HCT116 (cell line): ENCODE data around the gene TMEM131. TPM values are rescaled to one million over a fixed set of nuclear protein-coding genes. Genes with fewer than 3 reads are reported as not detected.

Source experiments
- ATAC-seq: fragments of 200-7000 bp; cut with Tn5 transposase; 2 replicates; pipeline ENCODE4 v1.9.1; 2020; ENCODE audit warnings: mild to moderate bottlenecking, moderate library complexity
- BruUV-seq: library from RNA; stranded (reverse); fragments of 400-500 nt; replicated peaks from 2 replicates; lab custom pipeline; 2021; lab: Mats Ljungman, UMichigan
- CTCF ChIA-PET: fragments of 300-600 bp; sonication (Branson Sonifier 250); formaldehyde crosslinking; loops from one replicate; lab custom pipeline; 2021; ENCODE audit warnings: antibody characterized with exemption; lab: Charles Lee
- POLR2A ChIA-PET: fragments of 300-600, 350-600 bp; sonication (Branson Sonifier 250); formaldehyde crosslinking; loops from one replicate; lab custom pipeline; 2021; ENCODE audit warnings: antibody characterized with exemption; lab: Charles Lee
- RAD21 ChIA-PET, 2 experiments: fragments of 300-600 bp; sonication (Branson Sonifier 250); formaldehyde crosslinking; loops; one replicate each; lab custom pipeline; 2023; ENCODE audit warnings: low total read pairs in 2 of 2; ENCODE audit not compliant: uncharacterized antibody in 2 of 2, unreplicated experiment in 2 of 2, low non-redundant PET in 1 of 2; lab: Charles Lee
- DNase-seq: peaks from one replicate; pipeline ENCODE4 v3.0.0-alpha.2; 2010; ENCODE audit warnings: low read depth, low spot score
- H2AFZ ChIP-seq: fragments of 200-600 bp; shearing (Covaris generic), sonication (generic); 2 replicates; pipeline ENCODE4 v1.6.1; 2017; ENCODE audit warnings: low read depth, mixed run types, mixed read lengths, antibody characterized with exemption, low read length; ENCODE audit not compliant: poor library complexity, severe bottlenecking
- H3K27ac ChIP-seq: 2 replicates; pipeline ENCODE4 v1.5.1; 2012; ENCODE audit warnings: low read depth, low read length
- H3K27me3 ChIP-seq: fragments of 200-600 bp; sonication (generic); 2 replicates; pipeline ENCODE4 v1.6.1; 2016; ENCODE audit warnings: mixed run types, low read length, mixed read lengths; ENCODE audit not compliant: insufficient read depth
- H3K36me3 ChIP-seq, 2 experiments: fragments of 200-500 bp in 1 of 2; fragments of 200-600 bp in 1 of 2; sonication (Bioruptor generic) in 1 of 2; sonication (generic) in 1 of 2; 2 replicates each; pipeline versions ENCODE4 v1.5.1 to v1.6.1; 2014 to 2016; ENCODE audit warnings: low read length in 2 of 2, inconsistent platforms in 1 of 2, mixed read lengths in 1 of 2, mixed run types in 1 of 2; ENCODE audit not compliant: insufficient read depth in 2 of 2, control insufficient read depth in 1 of 2
- H3K4me1 ChIP-seq, 2 experiments: fragments of 200-600 bp in 1 of 2; sonication (generic) in 1 of 2; 2 replicates each; pipeline versions ENCODE4 v1.5.1 to v1.6.1; 2012 to 2017; ENCODE audit warnings: low read length in 2 of 2, inconsistent platforms in 1 of 2, mild to moderate bottlenecking in 1 of 2, mixed read lengths in 1 of 2, mixed run types in 1 of 2, moderate library complexity in 1 of 2; ENCODE audit not compliant: insufficient read depth in 2 of 2, control insufficient read depth in 1 of 2
- H3K4me2 ChIP-seq: fragments of 200-600 bp; sonication (generic); 2 replicates; pipeline ENCODE4 v1.6.1; 2017; ENCODE audit warnings: mixed run types, low read length, mixed read lengths
- H3K4me3 ChIP-seq, 2 experiments: fragments of 200-600 bp in 1 of 2; sonication (generic) in 1 of 2; replicated peaks in 1 of 2; 2 replicates each; pipeline ENCODE4 v1.5.1; 2011 to 2016; ENCODE audit warnings: low read length in 2 of 2, control low read depth in 1 of 2, low read depth in 1 of 2, mild to moderate bottlenecking in 1 of 2, mixed read lengths in 1 of 2, mixed run types in 1 of 2
- H3K79me2 ChIP-seq: fragments of 200-600 bp; sonication (generic); 2 replicates; pipeline ENCODE4 v1.6.1; 2017; ENCODE audit warnings: mild to moderate bottlenecking, mixed run types, low read length, moderate library complexity, mixed read lengths; ENCODE audit not compliant: insufficient read depth
- H3K9ac ChIP-seq: fragments of 200-600 bp; sonication (generic); 2 replicates; pipeline ENCODE4 v1.6.1; 2016; ENCODE audit warnings: low read length, mixed read lengths
- H3K9me2 ChIP-seq: fragments of 200-600 bp; sonication (generic), shearing (Covaris generic); 2 replicates; pipeline ENCODE4 v1.6.1; 2017; ENCODE audit warnings: mixed run types, mild to moderate bottlenecking, moderate library complexity; ENCODE audit not compliant: insufficient read depth
- H3K9me3 ChIP-seq, 2 experiments: fragments of 200-500 bp in 1 of 2; fragments of 200-600 bp in 1 of 2; sonication (Bioruptor generic) in 1 of 2; sonication (generic) in 1 of 2; 2 replicates each; pipeline ENCODE4 v1.6.1; 2014 to 2017; ENCODE audit warnings: low read length in 2 of 2, mixed read lengths in 2 of 2, inconsistent platforms in 1 of 2, low read depth in 1 of 2, mild to moderate bottlenecking in 1 of 2, mixed run types in 1 of 2, moderate library complexity in 1 of 2; ENCODE audit not compliant: control insufficient read depth in 1 of 2, insufficient read depth in 1 of 2
- H4K20me1 ChIP-seq: fragments of 200-600 bp; sonication (generic), shearing (Covaris generic); 2 replicates; pipeline ENCODE4 v1.6.1; 2017; ENCODE audit warnings: mixed run types, mild to moderate bottlenecking, moderate library complexity; ENCODE audit not compliant: insufficient read depth
- FOSL1 ChIP-seq: IDR thresholded peaks from 2 replicates; pipeline ENCODE4 v1.6.1; 2012; ENCODE audit warnings: low read depth
- YY1 ChIP-seq: IDR thresholded peaks from 2 replicates; pipeline ENCODE4 v1.6.1; 2011; ENCODE audit warnings: low read length, low read depth, moderate library complexity, mild to moderate bottlenecking; ENCODE audit not compliant: insufficient replicate concordance; ENCODE audit errors: extremely low read depth
- ZBTB33 ChIP-seq: IDR thresholded peaks from 2 replicates; pipeline ENCODE4 v1.6.1; 2011; ENCODE audit warnings: mild to moderate bottlenecking, low read length, moderate library complexity; ENCODE audit not compliant: insufficient replicate concordance; ENCODE audit errors: extremely low read depth
- intact Hi-C: fragments of 100-400 bp; cut with micrococcal nuclease; formaldehyde crosslinking; loops from 2 replicates; pipeline ENCODE4 v1.10.0; 2022
- total RNA-seq: library from RNA; stranded (reverse); gene quantifications from one replicate; pipeline ENCODE4 v1.2.1, GENCODE V29; 2021; ENCODE audit not compliant: unreplicated experiment
- TF ChIP-seq, protein P1 (sequence below): IDR thresholded peaks from 2 replicates; pipeline ENCODE4 v1.6.1; 2012; ENCODE audit warnings: low read depth

Gene TMEM131
- total RNA-seq, 1 experiment from 2014 or later: 51.5 TPM

DNA sequence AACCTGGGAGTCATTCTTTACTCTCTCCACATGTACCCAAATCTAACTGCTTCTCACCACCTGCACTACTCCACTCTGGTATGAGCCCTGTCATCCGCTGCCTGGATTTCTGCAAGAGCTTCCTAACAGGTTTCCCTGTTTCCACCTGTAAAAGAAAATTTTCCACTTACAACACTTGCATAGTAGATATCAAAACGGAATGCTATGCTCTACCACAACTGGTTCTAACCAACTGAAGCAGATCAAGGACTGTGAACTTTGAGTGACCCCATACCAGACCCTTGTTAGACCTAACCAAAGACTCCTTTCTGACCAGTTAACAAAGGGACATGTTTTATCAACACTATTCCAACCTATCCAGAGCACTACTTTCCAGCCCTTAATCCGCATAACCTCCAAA is 3.8 kb upstream of the TMEM131 start:
- Histone ChIP-seq H3K4me3 (no peak overlapping the region), H3K4me2 (no peak overlapping the region), H3K4me1 (peaks cover 4 to 10% of the 10 kb centered on the region in 2 experiments; a peak in 3 of 4 replicates), H4K20me1 (no peaks in the 10 kb centered on the region), H3K9ac (no peak overlapping the region), H3K27me3 (no peaks in the 10 kb centered on the region), H3K9me2 (no peaks in the 10 kb centered on the region), H3K79me2 (peaks cover 11% of the 10 kb centered on the region), H3K36me3 (no peaks in the 10 kb centered on the region), H3K27ac (no peak overlapping the region), H3K9me3 (no peaks in the 10 kb centered on the region), H2AFZ (no peak overlapping the region)
- POLR2A ChIA-PET: no interaction called here
- no peak for ATAC-seq
- DNase-seq: no peak
- CTCF ChIA-PET: no interaction called here
- no TSS peak for BruUV-seq
- RAD21 ChIA-PET: no interaction called here
- TF ChIP-seq YY1: no peak
- TF ChIP-seq FOSL1: no peak
- TF ChIP-seq ZBTB33: no peak
- TF ChIP-seq, protein P1, sequence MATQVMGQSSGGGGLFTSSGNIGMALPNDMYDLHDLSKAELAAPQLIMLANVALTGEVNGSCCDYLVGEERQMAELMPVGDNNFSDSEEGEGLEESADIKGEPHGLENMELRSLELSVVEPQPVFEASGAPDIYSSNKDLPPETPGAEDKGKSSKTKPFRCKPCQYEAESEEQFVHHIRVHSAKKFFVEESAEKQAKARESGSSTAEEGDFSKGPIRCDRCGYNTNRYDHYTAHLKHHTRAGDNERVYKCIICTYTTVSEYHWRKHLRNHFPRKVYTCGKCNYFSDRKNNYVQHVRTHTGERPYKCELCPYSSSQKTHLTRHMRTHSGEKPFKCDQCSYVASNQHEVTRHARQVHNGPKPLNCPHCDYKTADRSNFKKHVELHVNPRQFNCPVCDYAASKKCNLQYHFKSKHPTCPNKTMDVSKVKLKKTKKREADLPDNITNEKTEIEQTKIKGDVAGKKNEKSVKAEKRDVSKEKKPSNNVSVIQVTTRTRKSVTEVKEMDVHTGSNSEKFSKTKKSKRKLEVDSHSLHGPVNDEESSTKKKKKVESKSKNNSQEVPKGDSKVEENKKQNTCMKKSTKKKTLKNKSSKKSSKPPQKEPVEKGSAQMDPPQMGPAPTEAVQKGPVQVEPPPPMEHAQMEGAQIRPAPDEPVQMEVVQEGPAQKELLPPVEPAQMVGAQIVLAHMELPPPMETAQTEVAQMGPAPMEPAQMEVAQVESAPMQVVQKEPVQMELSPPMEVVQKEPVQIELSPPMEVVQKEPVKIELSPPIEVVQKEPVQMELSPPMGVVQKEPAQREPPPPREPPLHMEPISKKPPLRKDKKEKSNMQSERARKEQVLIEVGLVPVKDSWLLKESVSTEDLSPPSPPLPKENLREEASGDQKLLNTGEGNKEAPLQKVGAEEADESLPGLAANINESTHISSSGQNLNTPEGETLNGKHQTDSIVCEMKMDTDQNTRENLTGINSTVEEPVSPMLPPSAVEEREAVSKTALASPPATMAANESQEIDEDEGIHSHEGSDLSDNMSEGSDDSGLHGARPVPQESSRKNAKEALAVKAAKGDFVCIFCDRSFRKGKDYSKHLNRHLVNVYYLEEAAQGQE: no peak
- intact Hi-C loops: loop anchor here (10.0 kb wide), 1 partner anchor 265 kb away; no protein-coding TSS in a partner anchor
